HL-60 (cell line): ENCODE measurements around the gene FBXL17.

Experiments used
- DNase-seq, 2 experiments: peaks; one replicate each; pipeline ENCODE4 v3.0.0-alpha.2; 2010 to 2020; ENCODE audit warnings: low read depth in 1 of 2, low spot score in 1 of 2
- H3K27ac ChIP-seq: fragments of 250-450 bp; sonication (Bioruptor Pico); replicated peaks from 2 replicates; pipeline ENCODE4 v1.5.1; 2020; ENCODE audit warnings: mild to moderate bottlenecking, moderate library complexity
- H3K27me3 ChIP-seq: fragments of 250-450 bp; sonication (Bioruptor Pico); 2 replicates; pipeline ENCODE4 v1.5.1; 2021; ENCODE audit warnings: mild to moderate bottlenecking, moderate library complexity; ENCODE audit not compliant: insufficient read depth, poor library complexity, severe bottlenecking
- H3K4me3 ChIP-seq: replicated peaks from 2 replicates; pipeline ENCODE4 v1.5.1; 2011; ENCODE audit warnings: mild to moderate bottlenecking, control low read depth, low read length; ENCODE audit not compliant: insufficient read depth
- GABPA ChIP-seq: IDR thresholded peaks from 2 replicates; pipeline ENCODE4 v1.6.1; 2012; ENCODE audit warnings: low read depth
- POLR2AphosphoS5 ChIP-seq: IDR thresholded peaks from 2 replicates; pipeline ENCODE4 v1.6.1; 2012; ENCODE audit warnings: low read depth
- SPI1 ChIP-seq: IDR thresholded peaks from 2 replicates; pipeline ENCODE4 v1.6.1; 2012; ENCODE audit warnings: low read depth, mild to moderate bottlenecking, borderline replicate concordance
- TF ChIP-seq, protein P1 (sequence below): IDR thresholded peaks from one replicate; pipeline ENCODE4 v1.5.1; 2011; ENCODE audit warnings: low read length, control low read depth, inconsistent platforms; ENCODE audit not compliant: insufficient read depth
- TF ChIP-seq, protein P2 (sequence below): IDR thresholded peaks from 2 replicates; pipeline ENCODE4 v1.6.1; 2012; ENCODE audit warnings: low read depth; ENCODE audit not compliant: insufficient replicate concordance

The FBXL17 gene

DNA sequence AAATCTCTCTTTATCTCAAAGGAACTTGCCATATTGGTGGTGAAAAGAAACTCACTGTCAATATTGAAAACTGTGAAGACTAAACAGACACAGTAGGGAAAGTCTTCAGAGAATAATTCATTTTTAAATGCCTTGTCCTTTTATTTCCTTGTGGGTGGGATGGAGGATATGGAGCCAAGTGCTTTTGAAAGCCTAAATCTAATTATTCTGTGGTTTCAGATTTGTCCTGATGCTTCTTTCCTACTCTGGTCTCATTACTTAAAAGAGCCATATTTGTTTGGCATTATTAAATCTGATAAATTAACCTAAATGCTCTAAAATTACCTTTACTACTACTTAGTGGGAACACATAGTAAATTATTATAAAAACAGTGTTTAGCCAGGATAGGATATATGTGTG, 452.8 kb downstream of the FBXL17 start:
- H3K27me3 ChIP-seq = no peaks in the 10 kb centered on the region
- TF ChIP-seq POLR2AphosphoS5 (no peak), GABPA (no peak), SPI1 (no peak)
- TF ChIP-seq, protein P1, sequence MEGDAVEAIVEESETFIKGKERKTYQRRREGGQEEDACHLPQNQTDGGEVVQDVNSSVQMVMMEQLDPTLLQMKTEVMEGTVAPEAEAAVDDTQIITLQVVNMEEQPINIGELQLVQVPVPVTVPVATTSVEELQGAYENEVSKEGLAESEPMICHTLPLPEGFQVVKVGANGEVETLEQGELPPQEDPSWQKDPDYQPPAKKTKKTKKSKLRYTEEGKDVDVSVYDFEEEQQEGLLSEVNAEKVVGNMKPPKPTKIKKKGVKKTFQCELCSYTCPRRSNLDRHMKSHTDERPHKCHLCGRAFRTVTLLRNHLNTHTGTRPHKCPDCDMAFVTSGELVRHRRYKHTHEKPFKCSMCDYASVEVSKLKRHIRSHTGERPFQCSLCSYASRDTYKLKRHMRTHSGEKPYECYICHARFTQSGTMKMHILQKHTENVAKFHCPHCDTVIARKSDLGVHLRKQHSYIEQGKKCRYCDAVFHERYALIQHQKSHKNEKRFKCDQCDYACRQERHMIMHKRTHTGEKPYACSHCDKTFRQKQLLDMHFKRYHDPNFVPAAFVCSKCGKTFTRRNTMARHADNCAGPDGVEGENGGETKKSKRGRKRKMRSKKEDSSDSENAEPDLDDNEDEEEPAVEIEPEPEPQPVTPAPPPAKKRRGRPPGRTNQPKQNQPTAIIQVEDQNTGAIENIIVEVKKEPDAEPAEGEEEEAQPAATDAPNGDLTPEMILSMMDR = no peak
- TF ChIP-seq, protein P2, sequence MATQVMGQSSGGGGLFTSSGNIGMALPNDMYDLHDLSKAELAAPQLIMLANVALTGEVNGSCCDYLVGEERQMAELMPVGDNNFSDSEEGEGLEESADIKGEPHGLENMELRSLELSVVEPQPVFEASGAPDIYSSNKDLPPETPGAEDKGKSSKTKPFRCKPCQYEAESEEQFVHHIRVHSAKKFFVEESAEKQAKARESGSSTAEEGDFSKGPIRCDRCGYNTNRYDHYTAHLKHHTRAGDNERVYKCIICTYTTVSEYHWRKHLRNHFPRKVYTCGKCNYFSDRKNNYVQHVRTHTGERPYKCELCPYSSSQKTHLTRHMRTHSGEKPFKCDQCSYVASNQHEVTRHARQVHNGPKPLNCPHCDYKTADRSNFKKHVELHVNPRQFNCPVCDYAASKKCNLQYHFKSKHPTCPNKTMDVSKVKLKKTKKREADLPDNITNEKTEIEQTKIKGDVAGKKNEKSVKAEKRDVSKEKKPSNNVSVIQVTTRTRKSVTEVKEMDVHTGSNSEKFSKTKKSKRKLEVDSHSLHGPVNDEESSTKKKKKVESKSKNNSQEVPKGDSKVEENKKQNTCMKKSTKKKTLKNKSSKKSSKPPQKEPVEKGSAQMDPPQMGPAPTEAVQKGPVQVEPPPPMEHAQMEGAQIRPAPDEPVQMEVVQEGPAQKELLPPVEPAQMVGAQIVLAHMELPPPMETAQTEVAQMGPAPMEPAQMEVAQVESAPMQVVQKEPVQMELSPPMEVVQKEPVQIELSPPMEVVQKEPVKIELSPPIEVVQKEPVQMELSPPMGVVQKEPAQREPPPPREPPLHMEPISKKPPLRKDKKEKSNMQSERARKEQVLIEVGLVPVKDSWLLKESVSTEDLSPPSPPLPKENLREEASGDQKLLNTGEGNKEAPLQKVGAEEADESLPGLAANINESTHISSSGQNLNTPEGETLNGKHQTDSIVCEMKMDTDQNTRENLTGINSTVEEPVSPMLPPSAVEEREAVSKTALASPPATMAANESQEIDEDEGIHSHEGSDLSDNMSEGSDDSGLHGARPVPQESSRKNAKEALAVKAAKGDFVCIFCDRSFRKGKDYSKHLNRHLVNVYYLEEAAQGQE = no peak
- no peak for DNase-seq
- no peak overlapping the region for H3K4me3 ChIP-seq
- H3K27ac ChIP-seq = no peak overlapping the region

DNA sequence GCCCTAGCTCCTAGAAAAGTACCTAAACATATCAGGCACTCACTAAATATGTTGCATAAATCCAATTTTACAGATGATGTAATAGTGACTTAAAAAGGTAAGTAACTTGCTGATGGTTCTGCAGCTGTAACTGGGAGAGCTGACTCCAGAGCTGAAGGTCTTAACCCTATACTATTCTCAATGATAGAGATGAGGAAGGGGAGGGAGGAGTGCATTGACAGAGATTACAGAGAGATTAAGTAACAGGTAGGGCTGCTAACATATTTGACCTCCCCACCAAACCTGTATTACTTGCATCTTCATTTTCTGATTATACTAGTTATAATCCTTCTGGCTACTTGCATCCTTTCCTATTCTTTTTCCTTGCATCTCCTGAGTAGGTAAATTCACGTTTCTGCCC, 455.8 kb downstream of the FBXL17 start:
- DNase-seq = no peak
- Histone ChIP-seq H3K4me3 (no peak overlapping the region), H3K27ac (no peak overlapping the region), H3K27me3 (no peaks in the 10 kb centered on the region)
- TF ChIP-seq SPI1 (no peak), POLR2AphosphoS5 (no peak), GABPA (no peak)
- TF ChIP-seq, protein P2 = no peak
- TF ChIP-seq, protein P1 = no peak

DNA sequence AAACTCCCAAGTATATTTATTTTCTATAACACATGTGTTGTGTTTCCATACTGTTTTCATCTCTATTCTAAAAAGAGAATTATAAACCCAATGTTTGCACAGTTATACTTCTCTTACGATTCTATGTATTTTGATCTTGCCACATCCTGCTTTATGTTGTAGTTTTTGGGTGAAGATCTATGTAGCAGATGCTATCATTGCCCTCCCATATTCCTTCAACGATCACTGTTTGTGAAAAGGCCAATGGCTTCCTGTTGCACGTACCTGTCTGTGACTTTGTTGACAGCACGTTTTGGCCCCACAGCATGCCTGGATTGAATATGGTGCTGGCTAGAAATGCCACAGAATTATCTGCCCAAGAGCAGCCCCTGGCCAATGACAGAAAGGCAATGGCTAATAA, 456.7 kb downstream of the FBXL17 start:
- no peaks in the 10 kb centered on the region for H3K27me3 ChIP-seq
- no peak overlapping the region for H3K4me3 ChIP-seq
- TF ChIP-seq SPI1 = no peak
- TF ChIP-seq, protein P1 = no peak
- H3K27ac ChIP-seq = no peak overlapping the region
- no peak for DNase-seq

DNA sequence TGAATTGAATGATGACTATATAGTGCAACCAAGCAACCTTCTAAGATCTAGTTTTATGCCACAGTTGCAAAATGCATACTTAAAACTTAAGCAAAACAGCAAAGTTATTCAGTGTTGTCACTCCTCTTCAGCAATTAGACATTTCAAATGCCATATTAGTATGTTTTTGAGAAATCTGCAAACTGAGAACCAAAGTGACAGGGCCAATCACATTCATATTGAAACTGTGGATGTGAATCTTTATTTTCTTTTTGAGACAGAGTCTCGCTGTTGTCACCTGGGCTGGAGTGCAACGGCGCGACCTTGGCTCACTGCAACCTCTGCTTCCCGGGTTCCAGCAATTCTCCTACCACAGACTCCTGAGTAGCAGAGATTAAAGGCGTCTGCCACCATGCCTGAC, 461.9 kb downstream of the FBXL17 start:
- H3K27me3 ChIP-seq = no peaks in the 10 kb centered on the region
- no peak overlapping the region for H3K4me3 ChIP-seq
- H3K27ac ChIP-seq = no peak overlapping the region
- TF ChIP-seq, protein P2 = no peak
- TF ChIP-seq POLR2AphosphoS5 = no peak
- no peak for TF ChIP-seq SPI1
- no peak for TF ChIP-seq GABPA
- TF ChIP-seq, protein P1 = no peak
- no peak for DNase-seq
